AG04449 (cell line): ENCODE data around the gene GABRB1.

Experiments used
- CTCF ChIA-PET: fragments of 350-600 bp; formaldehyde crosslinking; extraction: SDS; loops from one replicate; lab custom pipeline; 2021; ENCODE audit warnings: antibody characterized with exemption; lab: Yijun Ruan, JAX
- POLR2A ChIA-PET: fragments of 400-600, 350-600 bp; formaldehyde crosslinking; extraction: SDS; loops from one replicate; lab custom pipeline; 2020; ENCODE audit warnings: antibody characterized with exemption, inconsistent platforms; lab: Yijun Ruan, JAX
- DNase-seq: peaks from one replicate; pipeline ENCODE4 v3.0.0-alpha.2; 2010; ENCODE audit warnings: low read depth, low spot score
- H3K4me3 ChIP-seq: 2 replicates; pipeline ENCODE4 v1.5.1; 2011; ENCODE audit warnings: low read depth, mild to moderate bottlenecking, control low read depth, low read length
- CTCF ChIP-seq: IDR thresholded peaks from one replicate; pipeline ENCODE4 v1.5.1; 2011; ENCODE audit warnings: mild to moderate bottlenecking, moderate library complexity, low read length, control low read depth, inconsistent platforms; ENCODE audit not compliant: insufficient read depth; ENCODE audit errors: missing control alignments

Gene GABRB1

GRCh38 chr4:47386146-47386545, 354.8 kb downstream of the GABRB1 start:
- DNase-seq: no peak
- no peak overlapping the region for H3K4me3 ChIP-seq
- ChIA-PET CTCF (interaction anchor here (1.1 to 5.1 kb wide), 6 partner anchors 178 to 542 kb away, joined by 4 to 40 read pairs (median 8); no protein-coding TSS in a partner anchor), POLR2A (interaction anchor here (0.6 kb wide), 2 partner anchors 99 to 123 kb away, joined by 3 to 4 read pairs; partner anchors contain the start of gene ATP10D)
- TF ChIP-seq CTCF: no peak

- no peak overlapping the region for H3K4me3 ChIP-seq
- POLR2A ChIA-PET: interaction anchor here (0.6 kb wide), 1 partner anchor 98 kb away, joined by 4 read pairs; the partner anchor contains the start of gene ATP10D
- CTCF ChIA-PET: interaction anchor here (1.1 to 5.1 kb wide), 6 partner anchors 178 to 543 kb away, joined by 4 to 40 read pairs (median 8); no protein-coding TSS in a partner anchor
- DNase-seq: no peak
- TF ChIP-seq CTCF: no peak
Observed at GRCh38 chr4:47386561-47387235, 355.3 kb downstream of the GABRB1 start.

- no peak for TF ChIP-seq CTCF
- ChIA-PET CTCF (interaction anchor here (1.1 to 1.4 kb wide), 5 partner anchors 14 to 547 kb away, joined by 3 read pairs; no protein-coding TSS in a partner anchor), POLR2A (no interaction called here)
- no peak overlapping the region for H3K4me3 ChIP-seq
- no peak for DNase-seq
Observed at GRCh38 chr4:47390428-47391125, 359.2 kb downstream of the GABRB1 start.

- ChIA-PET POLR2A (no interaction called here), CTCF (interaction anchor here (1.1 to 2.5 kb wide), 4 partner anchors 8 to 173 kb away, joined by 3 to 14 read pairs (median 3); no protein-coding TSS in a partner anchor)
- no peak for DNase-seq
Observed at GRCh38 chr4:47391256-47391655, 359.9 kb downstream of the GABRB1 start.

GRCh38 chr4:47406408-47406807, 375.0 kb downstream of the GABRB1 start:
- POLR2A ChIA-PET: no interaction called here
- TF ChIP-seq CTCF: no peak
- no peak for DNase-seq
- CTCF ChIA-PET: interaction anchor here (1.2 kb wide), 1 partner anchor 18 kb away, joined by 3 read pairs; no protein-coding TSS in a partner anchor
- no peak overlapping the region for H3K4me3 ChIP-seq

More at GRCh38 chr4:47391256-47391655, 359.9 kb downstream of the GABRB1 start:
- H3K4me3 ChIP-seq: no peak overlapping the region
- TF ChIP-seq CTCF: no peak

GRCh38 chr4:47410271-47410670, 378.9 kb downstream of the GABRB1 start:
- ChIA-PET POLR2A (no interaction called here), CTCF (no interaction called here)
- H3K4me3 ChIP-seq: no peak overlapping the region
- DNase-seq: no peak
- TF ChIP-seq CTCF: no peak
